HFFc6 (cell line): Measurements from ENCODE around the gene AUTS2. TPM values are rescaled to one million over a fixed set of nuclear protein-coding genes. Genes with fewer than 3 reads are reported as not detected.

Source experiments
- DNase-seq: peaks from one replicate; pipeline ENCODE4 v3.0.0-alpha.2; 2018
- H3K27ac Mint-ChIP-seq: 2 replicates; pipeline ENCODE4 v1.8.0; 2020; ENCODE audit warnings: mild to moderate bottlenecking, mixed read lengths
- H3K27me3 Mint-ChIP-seq: 2 replicates; pipeline ENCODE4 v1.8.0; 2021; ENCODE audit warnings: mild to moderate bottlenecking, moderate library complexity, mixed read lengths; ENCODE audit not compliant: insufficient read depth
- H3K36me3 Mint-ChIP-seq: 2 replicates; pipeline ENCODE4 v1.8.0; 2021; ENCODE audit warnings: low read depth, mixed read lengths
- H3K4me1 Mint-ChIP-seq: 2 replicates; pipeline ENCODE4 v1.8.0; 2020; ENCODE audit warnings: low read depth, mixed read lengths
- H3K4me3 Mint-ChIP-seq: 2 replicates; pipeline ENCODE4 v1.8.0; 2020; ENCODE audit warnings: mild to moderate bottlenecking, moderate library complexity, mixed read lengths
- H3K9me3 Mint-ChIP-seq: 2 replicates; pipeline ENCODE4 v1.8.0; 2020; ENCODE audit warnings: mild to moderate bottlenecking, mixed read lengths
- CTCF ChIP-seq: fragments of 200-600 bp; sonication (generic); IDR thresholded peaks from 2 replicates; pipeline ENCODE4 v1.5.0; 2021; ENCODE audit warnings: antibody characterized with exemption, mild to moderate bottlenecking
- total RNA-seq, 6 experiments: library from RNA; stranded (reverse); fragmentation: NEBNext Ultra II Directional; extraction: Animal tissue kit (Norgen Biotek cat#: 25700); gene quantifications; 2 replicates in 1 of 6; 3 replicates in 5 of 6; pipeline ENCODE4 v1.2.3, GENCODE V29; 2021

AUTS2 gene
- total RNA-seq, 6 experiments from 2014 or later = 0.02 to 0.19 (median 0.16) TPM; not detected in 2

GRCh38 chr7:69996121-69996520, 397.8 kb downstream of the AUTS2 start:
- H3K9me3 Mint-ChIP-seq = peaks cover 52% of the 10 kb centered on the region
- no peaks in the 10 kb centered on the region for H3K36me3 Mint-ChIP-seq
- no peak for TF ChIP-seq CTCF
- no peaks in the 10 kb centered on the region for H3K4me1 Mint-ChIP-seq
- no peak overlapping the region for H3K27ac Mint-ChIP-seq
- H3K4me3 Mint-ChIP-seq = no peak overlapping the region
- DNase-seq = no peak
- H3K27me3 Mint-ChIP-seq = no peaks in the 10 kb centered on the region; the same call in 1 of the 2 replicates

GRCh38 chr7:70000737-70001348, 402.6 kb downstream of the AUTS2 start:
- Mint-ChIP-seq H3K27me3 (no peaks in the 10 kb centered on the region; the same call in 1 of the 2 replicates), H3K4me1 (no peaks in the 10 kb centered on the region), H3K36me3 (no peaks in the 10 kb centered on the region), H3K27ac (no peak overlapping the region), H3K4me3 (no peak overlapping the region), H3K9me3 (peaks cover 42% of the 10 kb centered on the region)
- no peak for DNase-seq
- TF ChIP-seq CTCF = no peak

GRCh38 chr7:70005480-70005879, 407.2 kb downstream of the AUTS2 start:
- Mint-ChIP-seq H3K27me3 (no peaks in the 10 kb centered on the region; the same call in 1 of the 2 replicates), H3K27ac (no peak overlapping the region), H3K9me3 (peaks cover 34% of the 10 kb centered on the region)

GRCh38 chr7:70005891-70006260, 407.6 kb downstream of the AUTS2 start:
- peaks cover 34% of the 10 kb centered on the region for H3K9me3 Mint-ChIP-seq
- H3K4me3 Mint-ChIP-seq = no peak overlapping the region
- H3K27ac Mint-ChIP-seq = no peak overlapping the region
- no peak for DNase-seq
- TF ChIP-seq CTCF = no peak
- H3K27me3 Mint-ChIP-seq = no peaks in the 10 kb centered on the region; the same call in 1 of the 2 replicates
- H3K36me3 Mint-ChIP-seq = no peaks in the 10 kb centered on the region
- H3K4me1 Mint-ChIP-seq = no peaks in the 10 kb centered on the region

More at GRCh38 chr7:70005480-70005879, 407.2 kb downstream of the AUTS2 start:
- TF ChIP-seq CTCF = no peak
- no peak overlapping the region for H3K4me3 Mint-ChIP-seq
- no peaks in the 10 kb centered on the region for H3K4me1 Mint-ChIP-seq
- no peak for DNase-seq
- H3K36me3 Mint-ChIP-seq = no peaks in the 10 kb centered on the region

GRCh38 chr7:70006261-70006920, 408.1 kb downstream of the AUTS2 start:
- Mint-ChIP-seq H3K9me3 (peaks cover 32% of the 10 kb centered on the region), H3K36me3 (no peaks in the 10 kb centered on the region), H3K4me3 (no peak overlapping the region), H3K4me1 (no peaks in the 10 kb centered on the region), H3K27ac (no peak overlapping the region), H3K27me3 (no peaks in the 10 kb centered on the region)
- TF ChIP-seq CTCF = no peak
- DNase-seq = no peak
